A673 (cell line): ENCODE measurements around the gene KAT14. TPM values are rescaled to one million over a fixed set of nuclear protein-coding genes. Genes with fewer than 3 reads are reported as not detected.
A peak's percentile ranks its signal among the peaks of the same experiment; 100 is the strongest.

Source experiments
- BruUV-seq: library from RNA; stranded (reverse); fragments of 400-500 nt; replicated peaks from 2 replicates; lab custom pipeline; 2021; lab: Mats Ljungman, UMichigan
- CTCF ChIA-PET: fragments of 300-600 bp; sonication (Branson Sonifier 250); formaldehyde crosslinking; loops from one replicate; lab custom pipeline; 2022; ENCODE audit warnings: antibody characterized with exemption; lab: Charles Lee
- POLR2A ChIA-PET: fragments of 300-600 bp; sonication (Branson Sonifier 250); formaldehyde crosslinking; loops from one replicate; lab custom pipeline; 2022; ENCODE audit warnings: antibody characterized with exemption; ENCODE audit not compliant: low non-redundant PET; lab: Charles Lee
- DNase-seq: peaks from one replicate; pipeline ENCODE4 v3.0.0-alpha.2; 2015; ENCODE audit warnings: low spot score
- H3K27ac ChIP-seq: fragments of 200-600 bp; sonication (generic); 2 replicates; pipeline ENCODE4 v1.5.1; 2016; ENCODE audit warnings: mixed run types, low read depth, mild to moderate bottlenecking, mixed read lengths, antibody characterized with exemption, low read length; ENCODE audit not compliant: poor library complexity, severe bottlenecking
- H3K27me3 ChIP-seq: fragments of 200-600 bp; sonication (generic); replicated peaks from 2 replicates; pipeline ENCODE4 v1.6.1; 2017; ENCODE audit warnings: mixed run types, low read depth, mild to moderate bottlenecking, mixed read lengths, antibody characterized with exemption, low read length; ENCODE audit not compliant: insufficient read depth, poor library complexity
- H3K36me3 ChIP-seq: fragments of 200-600 bp; sonication (generic); 2 replicates; pipeline ENCODE4 v1.6.1; 2016; ENCODE audit warnings: mixed run types, mild to moderate bottlenecking, mixed read lengths, antibody characterized with exemption, low read length; ENCODE audit not compliant: insufficient read depth, poor library complexity, severe bottlenecking
- H3K4me1 ChIP-seq: fragments of 200-600 bp; sonication (generic); 2 replicates; pipeline ENCODE4 v1.6.1; 2017; ENCODE audit warnings: mixed run types, mild to moderate bottlenecking, mixed read lengths, antibody characterized with exemption, low read length; ENCODE audit not compliant: insufficient read depth, poor library complexity, severe bottlenecking
- H3K4me3 ChIP-seq: fragments of 200-600 bp; sonication (generic); 2 replicates; pipeline ENCODE4 v1.5.1; 2016; ENCODE audit warnings: low read depth, mixed run types, mild to moderate bottlenecking, mixed read lengths, low read length; ENCODE audit not compliant: poor library complexity, severe bottlenecking
- H3K9me3 ChIP-seq: fragments of 200-600 bp; sonication (generic); 2 replicates; pipeline ENCODE4 v1.6.1; 2016; ENCODE audit warnings: mixed run types, low read depth, mild to moderate bottlenecking, mixed read lengths, antibody characterized with exemption, low read length; ENCODE audit not compliant: poor library complexity, severe bottlenecking
- CTCF ChIP-seq: fragments of 300-800, 200-600 bp; sonication (generic); conservative IDR thresholded peaks from 2 replicates; pipeline ENCODE4 v1.5.1; 2017; ENCODE audit warnings: low read depth, mild to moderate bottlenecking, antibody characterized with exemption, low read length, moderate library complexity, mixed read lengths
- EZH2 ChIP-seq: fragments of 200-600 bp; sonication (generic); IDR thresholded peaks from 2 replicates; pipeline ENCODE4 v1.6.1; 2017; ENCODE audit warnings: borderline replicate concordance, low read depth, mild to moderate bottlenecking, mixed read lengths, antibody characterized with exemption, low read length; ENCODE audit not compliant: poor library complexity, severe bottlenecking
- intact Hi-C: fragments of 100-400 bp; cut with micrococcal nuclease; formaldehyde crosslinking; loops from one replicate; pipeline ENCODE4 v1.10.0; 2022; ENCODE audit not compliant: unreplicated experiment
- total RNA-seq: library from RNA; stranded (reverse); gene quantifications from 2 replicates; pipeline ENCODE4 v1.2.3, GENCODE V29; 2021

The KAT14 gene
- total RNA-seq, 1 experiment from 2014 or later: 20.6 TPM

- CTCF ChIA-PET: no interaction called here
- Histone ChIP-seq H3K27ac (no peak overlapping the region), H3K27me3 (no peaks in the 10 kb centered on the region), H3K36me3 (no peaks in the 10 kb centered on the region), H3K4me1 (no peaks in the 10 kb centered on the region), H3K9me3 (no peaks in the 10 kb centered on the region), H3K4me3 (no peak overlapping the region)
- no TSS peak for BruUV-seq
- DNase-seq: no peak
- POLR2A ChIA-PET: no interaction called here
- TF ChIP-seq CTCF (no peak), EZH2 (no peak)
- intact Hi-C loops: no loop called here
Observed at GRCh38 chr20:18132663-18133062, 5.0 kb upstream of the KAT14 start.

DNA sequence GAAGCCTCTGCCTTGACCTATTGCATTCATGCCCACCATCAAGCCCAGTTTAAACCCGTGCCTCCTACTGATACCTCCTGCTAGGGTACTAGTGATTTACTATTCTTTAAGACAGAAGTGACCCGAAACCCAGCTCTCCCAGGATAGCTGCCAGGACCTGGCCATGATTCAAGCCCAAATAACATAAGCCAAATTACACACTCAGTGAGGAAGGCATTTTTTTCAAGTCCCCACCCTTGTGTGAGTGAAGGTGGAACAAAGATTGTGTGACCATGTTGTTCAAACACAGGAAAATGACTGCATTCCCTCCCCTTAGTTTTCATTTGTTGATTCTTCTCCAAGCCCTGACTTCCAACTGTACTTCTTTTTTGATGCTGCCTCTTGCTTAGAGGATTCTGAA lies 3.7 kb upstream of the KAT14 start:
- POLR2A ChIA-PET: no interaction called here
- no peak for DNase-seq
- intact Hi-C loops: no loop called here

DNA sequence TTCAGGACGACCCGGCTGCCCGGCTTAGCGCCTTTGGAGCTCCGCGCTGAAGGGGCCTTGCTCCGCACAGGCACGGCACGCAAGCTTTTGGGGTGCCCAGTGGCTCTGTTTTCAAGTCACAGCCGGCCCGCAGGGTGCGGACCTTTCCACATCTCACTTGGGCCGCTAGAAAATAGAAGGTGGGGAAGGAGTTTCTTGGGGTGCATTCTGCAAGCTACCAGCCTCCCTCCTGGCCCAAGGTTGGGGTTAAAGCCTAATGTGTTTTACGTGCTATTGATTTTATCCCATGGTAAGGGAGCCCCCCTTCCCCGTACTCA lies 561 bp downstream of the KAT14 start:
- no peaks in the 10 kb centered on the region for H3K4me1 ChIP-seq
- H3K27me3 ChIP-seq: no peaks in the 10 kb centered on the region
- no peaks in the 10 kb centered on the region for H3K9me3 ChIP-seq
- H3K36me3 ChIP-seq: no peaks in the 10 kb centered on the region
- BruUV-seq: no TSS peak
- CTCF ChIA-PET: no interaction called here
- H3K27ac ChIP-seq: peak overlapping the region; percentile 88
- TF ChIP-seq CTCF: no peak
- TF ChIP-seq EZH2: no peak
- POLR2A ChIA-PET: no interaction called here
- no peak for DNase-seq
- peak overlapping the region; percentile 89 for H3K4me3 ChIP-seq
- intact Hi-C loops: no loop called here

More for the DNA sequence above, 3.7 kb upstream of the KAT14 start:
- BruUV-seq: no TSS peak
- no peaks in the 10 kb centered on the region for H3K27me3 ChIP-seq
- no peaks in the 10 kb centered on the region for H3K9me3 ChIP-seq
- H3K4me1 ChIP-seq: no peaks in the 10 kb centered on the region
- no peak for TF ChIP-seq EZH2
- TF ChIP-seq CTCF: no peak
- no peaks in the 10 kb centered on the region for H3K36me3 ChIP-seq
- no peak overlapping the region for H3K27ac ChIP-seq
- CTCF ChIA-PET: no interaction called here
- H3K4me3 ChIP-seq: no peak overlapping the region
